Glomerular visceral epithelial cell (primary cell): ENCODE measurements around the gene SRSF2.
"Not testable (repeated sequence)": the region's sequence is repeated elsewhere in the genome, so short reads cannot be mapped to it uniquely, and the experiment has no call there.

ENCODE experiments used
- DNase-seq: peaks from one replicate; pipeline ENCODE4 v3.0.0-alpha.2; 2016; ENCODE audit errors: extremely low spot score

The SRSF2 gene

GRCh38 chr17:76700617-76701470 lies 36.3 kb downstream of the SRSF2 start:
- peak; percentile 91 for DNase-seq

- DNase-seq = no peak
These were observed 36.9 kb downstream of the SRSF2 start for GRCh38 chr17:76700270-76700616.

DNA sequence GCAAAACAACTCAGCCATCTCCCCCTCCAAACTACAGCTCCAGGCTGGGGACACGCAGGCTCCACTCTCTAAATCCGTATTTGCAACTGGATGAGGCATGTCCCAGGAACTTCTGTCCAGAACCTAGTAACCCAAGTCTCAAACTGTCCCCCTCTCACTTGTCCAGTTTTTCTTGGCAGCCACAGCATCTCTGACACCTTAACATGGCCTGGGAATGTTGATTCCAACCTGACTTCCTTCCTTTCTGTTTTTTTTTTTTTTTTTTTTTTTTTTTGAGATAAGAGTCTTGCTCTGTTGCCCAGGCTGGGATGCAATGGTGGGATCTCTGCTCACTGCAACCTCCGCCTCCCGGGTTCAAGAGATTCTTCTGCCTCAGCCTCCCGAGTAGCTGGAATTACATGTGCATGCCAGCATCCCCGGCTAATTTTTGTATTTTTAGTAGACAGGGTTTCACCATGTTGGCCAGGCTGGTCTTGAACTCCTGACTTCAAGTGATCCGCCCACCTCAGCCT lies 38.6 kb downstream of the SRSF2 start:
- not testable (repeated sequence) for DNase-seq

DNA sequence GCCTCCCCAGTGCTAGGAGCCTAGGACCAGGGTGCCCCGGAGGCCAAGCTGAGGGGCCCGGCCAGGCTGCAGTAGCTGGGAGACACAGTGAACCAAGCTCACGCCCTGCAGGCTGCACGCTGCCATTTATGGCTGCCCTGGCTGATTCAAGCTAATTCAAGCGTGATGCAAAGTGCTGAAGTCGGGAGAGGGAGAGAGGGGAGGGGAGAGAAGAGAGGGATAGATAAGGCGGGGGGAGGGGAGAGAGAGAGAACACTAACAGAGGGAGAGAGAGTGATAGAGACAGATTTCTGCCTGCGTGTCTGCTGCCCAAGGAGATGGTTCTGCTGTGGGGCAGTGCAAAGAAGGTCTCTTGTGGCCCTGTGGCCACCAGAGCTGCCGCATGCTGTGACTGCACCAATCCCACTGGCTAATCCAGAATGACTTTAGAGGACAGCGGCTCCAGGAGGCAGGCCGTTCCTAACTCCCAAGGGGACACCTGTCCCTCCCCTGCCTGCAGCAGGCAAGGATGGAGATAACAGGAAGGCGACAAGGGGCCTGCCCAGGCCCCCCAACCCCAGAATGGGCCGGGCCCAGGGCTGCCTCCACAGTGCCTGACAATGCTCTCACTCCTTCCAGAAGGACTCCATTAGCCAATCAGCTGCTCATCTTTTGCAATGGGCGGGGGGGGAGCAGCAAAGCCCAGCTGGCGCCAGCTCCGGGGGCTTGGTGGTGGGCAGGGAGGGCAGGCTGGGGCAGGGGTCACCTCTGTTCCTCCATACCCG lies 39.2 kb downstream of the SRSF2 start:
- peak; percentile 75 for DNase-seq

GRCh38 chr17:76696763-76697701 lies 40.1 kb downstream of the SRSF2 start:
- no peak for DNase-seq

GRCh38 chr17:76695059-76695831 lies 41.9 kb downstream of the SRSF2 start:
- DNase-seq = no peak

DNA sequence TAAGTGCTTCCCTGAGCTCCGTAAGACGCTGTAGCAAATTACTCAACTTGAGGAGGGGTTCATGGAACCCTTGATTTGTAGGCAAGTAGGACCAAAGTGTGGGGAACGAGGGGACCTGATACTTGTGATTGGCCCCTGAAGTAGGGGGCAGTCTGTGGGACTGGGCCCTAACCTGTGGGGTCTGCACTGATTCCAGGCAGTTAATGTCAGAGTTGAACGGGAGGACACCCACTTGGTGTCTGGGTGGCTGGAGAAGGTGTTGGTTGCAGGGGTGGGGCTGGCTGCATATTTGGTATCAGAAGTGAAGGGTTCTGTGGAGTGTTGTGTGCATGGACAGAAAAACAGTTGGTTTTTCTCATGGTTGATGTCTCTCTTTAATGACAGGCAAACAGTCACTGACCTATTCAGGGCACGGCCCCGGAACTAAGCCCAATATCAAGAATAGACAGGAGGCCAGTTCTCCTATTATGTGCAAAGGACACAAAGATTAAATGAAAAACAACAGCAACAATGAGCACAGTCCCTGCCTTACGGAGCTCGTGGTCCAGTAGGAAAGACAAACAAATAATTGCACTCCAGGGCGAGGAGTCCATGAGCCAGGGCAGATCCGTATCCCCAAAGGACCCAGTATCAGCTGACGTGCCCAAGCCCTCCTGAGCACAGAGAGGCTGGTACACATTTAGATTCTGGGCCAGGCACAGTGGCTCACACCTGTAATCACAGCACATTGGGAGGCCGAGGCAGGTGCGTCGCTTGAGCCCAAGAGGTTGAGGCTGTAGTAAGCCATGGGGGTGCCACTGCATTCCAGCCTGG lies 45.5 kb downstream of the SRSF2 start:
- DNase-seq = no peak

- no peak for DNase-seq
These were observed 46.4 kb downstream of the SRSF2 start for GRCh38 chr17:76690596-76691280.

DNA sequence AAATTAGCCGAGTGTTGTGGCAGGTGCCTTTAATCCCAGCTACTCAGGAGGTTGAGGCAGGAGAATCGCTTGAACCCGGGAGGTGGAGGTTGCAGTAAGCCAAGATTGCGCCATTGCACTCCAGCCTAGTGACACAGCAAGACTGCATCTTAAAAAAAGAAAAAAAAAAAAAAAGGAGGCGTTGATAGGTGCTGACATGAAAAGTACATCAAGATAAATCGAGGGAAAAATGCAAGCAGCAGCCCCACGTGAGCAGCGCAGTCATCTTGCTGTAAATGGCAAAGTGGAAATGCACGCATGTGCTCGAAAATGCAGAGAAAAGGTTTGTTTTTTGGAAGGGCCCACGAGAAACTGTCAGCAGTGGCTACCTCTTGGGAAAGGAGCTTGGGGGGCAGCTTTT lies 47.3 kb downstream of the SRSF2 start:
- no peak for DNase-seq

DNA sequence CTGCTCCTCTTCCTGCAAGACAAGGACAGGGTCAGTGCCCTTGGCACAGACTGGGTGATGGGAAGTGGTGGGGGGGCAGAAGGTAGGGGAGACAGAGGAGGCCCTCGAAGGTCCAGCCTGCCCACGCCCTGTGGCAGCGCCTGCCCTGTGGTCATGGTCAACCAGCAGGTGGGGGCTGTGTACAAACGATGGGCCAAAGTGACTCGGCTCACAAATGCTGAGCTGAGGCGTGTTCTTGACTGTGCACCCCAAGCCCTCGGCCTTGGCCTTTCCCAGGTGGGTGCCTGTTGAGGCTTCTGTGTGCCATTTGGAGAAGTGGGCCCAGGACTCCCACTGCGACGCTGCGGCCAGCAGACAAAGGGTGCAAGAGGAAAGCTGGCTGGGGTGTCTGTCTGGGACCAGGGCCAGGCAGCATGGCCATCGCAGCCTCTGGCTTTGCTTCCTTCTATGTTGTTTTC lies 48.9 kb downstream of the SRSF2 start:
- peak; percentile 69 for DNase-seq

DNA sequence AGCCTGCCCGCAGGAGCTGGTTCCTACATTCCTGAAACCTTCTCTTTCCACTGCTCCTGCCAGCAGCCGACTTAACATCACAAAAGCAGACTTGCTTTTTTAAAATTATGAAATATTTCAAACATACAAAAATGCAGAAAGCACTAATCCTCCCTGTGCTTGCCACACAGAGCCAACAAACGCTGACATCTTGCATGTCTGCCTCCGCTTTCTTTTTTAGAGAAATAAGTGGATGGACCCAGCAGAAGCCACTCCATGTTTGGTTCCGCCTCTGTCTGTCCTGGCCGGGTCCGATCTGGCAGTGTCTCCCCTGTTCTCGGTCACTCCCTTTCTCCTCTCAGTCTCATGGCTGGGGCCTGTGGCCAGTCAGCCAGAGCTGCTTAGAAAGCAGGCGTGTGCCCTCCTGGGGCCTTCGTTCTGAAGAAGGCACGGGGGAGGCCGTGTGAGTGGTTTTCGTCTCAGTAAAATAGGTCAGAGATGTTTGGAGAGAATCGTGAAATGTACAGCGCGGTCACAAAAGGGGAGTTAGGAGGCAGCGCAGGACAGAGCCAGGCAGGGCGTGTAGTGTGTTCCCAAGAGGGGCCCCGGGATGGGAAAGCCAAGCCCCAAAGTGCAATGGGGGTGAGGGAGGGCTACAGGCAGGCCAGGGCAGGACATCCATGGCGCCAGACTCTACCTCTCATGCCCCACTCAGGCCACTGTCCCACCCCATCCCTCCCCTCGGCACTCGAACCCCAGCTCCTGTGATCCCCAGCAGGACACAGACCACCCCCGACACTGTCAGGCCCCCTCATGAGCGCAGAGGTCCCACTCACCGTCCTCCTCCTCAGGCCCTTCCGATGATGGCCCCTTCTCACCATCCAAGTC lies 49.6 kb downstream of the SRSF2 start:
- no peak for DNase-seq

DNA sequence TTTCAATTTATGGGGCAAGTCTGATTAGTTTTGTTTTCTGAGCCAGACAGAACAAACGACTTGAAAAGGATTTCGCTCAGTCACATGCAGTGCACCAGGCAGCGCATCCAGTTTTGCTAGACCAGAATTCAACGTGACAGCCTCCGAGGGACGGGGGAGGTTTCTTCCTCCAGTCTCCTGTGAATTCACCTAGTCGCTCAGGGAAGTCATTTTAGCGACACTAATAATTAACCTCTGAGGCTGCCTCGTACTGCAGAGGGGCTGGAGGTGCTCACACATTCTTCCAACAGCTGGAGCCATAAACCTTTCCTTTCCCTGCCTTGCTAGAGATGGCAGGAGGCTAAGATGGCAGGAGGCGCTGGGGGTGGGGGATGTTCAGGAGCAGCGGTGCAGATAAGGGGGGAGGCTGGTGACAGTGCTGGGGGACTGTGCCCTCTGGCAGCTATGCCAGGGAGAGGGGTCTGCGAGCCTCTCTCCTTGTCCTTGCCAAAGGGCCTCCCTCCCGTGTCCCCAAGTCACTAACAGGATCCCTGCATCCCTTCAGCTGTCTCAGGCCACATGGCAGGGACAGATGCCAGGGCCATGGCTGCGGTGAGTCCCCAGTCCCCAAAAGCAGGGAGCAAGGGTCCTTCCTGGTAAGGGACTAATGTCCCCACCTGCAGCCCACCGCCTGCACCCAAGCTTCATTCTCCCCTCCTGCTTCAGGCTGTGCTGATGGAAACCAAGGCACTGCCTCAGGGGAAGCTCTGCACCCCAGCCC lies 50.4 kb downstream of the SRSF2 start:
- DNase-seq = peak; percentile 39

DNA sequence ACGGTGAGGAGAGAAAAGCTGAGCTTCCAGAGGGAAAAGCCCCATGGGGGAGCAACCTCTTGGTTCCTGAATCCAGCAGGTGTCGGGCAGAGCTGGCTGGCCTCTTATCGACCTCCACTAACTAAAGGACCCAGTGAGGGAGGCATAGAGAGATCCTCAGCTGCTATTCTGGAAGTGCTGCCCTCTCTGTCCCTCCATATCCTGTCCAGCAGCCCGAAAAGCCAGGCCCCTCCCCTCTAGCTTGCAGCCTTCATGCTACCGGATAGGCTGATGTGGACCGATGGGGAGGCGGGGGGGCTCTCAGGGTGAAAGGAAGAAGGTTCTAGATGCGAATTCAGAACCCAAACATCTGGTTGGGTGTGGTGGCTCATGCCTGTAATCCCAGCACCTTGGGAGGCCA lies 51.3 kb downstream of the SRSF2 start:
- DNase-seq = no peak

DNA sequence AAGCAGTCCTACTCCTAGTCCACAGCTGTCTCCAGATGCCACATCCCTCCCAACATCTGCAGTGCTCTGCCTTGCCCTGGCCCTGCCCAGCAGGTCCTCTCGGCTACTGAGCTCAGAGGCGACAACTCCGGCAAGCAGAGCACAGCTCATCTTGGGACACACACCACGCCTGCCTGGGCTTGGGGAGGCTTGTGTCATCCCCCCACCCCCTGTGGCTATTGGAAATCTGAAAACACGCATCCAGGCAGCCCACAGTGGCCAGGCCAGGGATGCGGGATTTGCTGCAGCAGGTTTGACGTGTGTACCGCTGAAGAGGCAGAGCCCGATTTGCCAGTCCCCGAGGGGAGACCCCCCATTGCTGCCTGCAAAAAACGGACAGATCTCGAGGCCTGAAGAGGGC lies 51.8 kb downstream of the SRSF2 start:
- DNase-seq = no peak

DNA sequence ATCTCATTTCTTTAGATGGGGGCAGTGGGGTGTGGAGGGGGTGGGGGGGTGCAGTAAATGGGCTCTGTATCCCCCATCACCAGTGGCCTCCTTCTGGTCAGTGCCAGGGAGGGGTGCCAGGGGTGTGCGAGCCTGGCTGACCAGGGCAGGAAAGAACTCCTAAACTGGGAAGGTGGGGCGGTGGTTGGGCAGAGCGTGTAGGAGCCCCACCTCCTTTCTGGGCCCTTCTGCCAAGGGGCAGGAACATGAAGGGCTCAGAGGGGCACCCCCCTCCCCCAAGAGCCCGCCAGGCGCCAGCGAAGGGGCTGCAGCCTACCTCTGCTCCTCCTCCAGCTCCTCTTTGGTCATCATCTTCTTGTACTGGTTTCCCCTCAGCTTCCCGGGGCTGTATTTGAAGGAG lies 52.4 kb downstream of the SRSF2 start:
- no peak for DNase-seq
